ENCODE measurements around the gene TUFT1.

The TUFT1 gene

GRCh38 chr1:151581921-151582320 lies 41.8 kb downstream of the TUFT1 start:
- no peak for TF ChIP-seq CTCF (IDR thresholded peaks at IDR 0.05; ENCODE audit: control insufficient read depth, extremely low read depth, insufficient read depth)
- DNase-seq (ENCODE audit: low read depth) = no peak
- H3K4me3 ChIP-seq (ENCODE audit: low read depth, low read length) = no peak overlapping the region

GRCh38 chr1:151583796-151584195 lies 43.7 kb downstream of the TUFT1 start:
- TF ChIP-seq CTCF (IDR thresholded peaks at IDR 0.05; ENCODE audit: control insufficient read depth, extremely low read depth, insufficient read depth) = no peak
- H3K4me3 ChIP-seq (ENCODE audit: low read depth, low read length) = no peak overlapping the region
- DNase-seq (ENCODE audit: low read depth) = no peak

GRCh38 chr1:151584278-151584677 lies 44.2 kb downstream of the TUFT1 start:
- DNase-seq (ENCODE audit: low read depth) = no peak
- TF ChIP-seq CTCF (IDR thresholded peaks at IDR 0.05; ENCODE audit: control insufficient read depth, extremely low read depth, insufficient read depth) = no peak

GRCh38 chr1:151584780-151585179 lies 44.7 kb downstream of the TUFT1 start:
- DNase-seq (ENCODE audit: low read depth) = no peak
- H3K4me3 ChIP-seq (ENCODE audit: low read depth, low read length) = no peak overlapping the region
- no peak for TF ChIP-seq CTCF (IDR thresholded peaks at IDR 0.05; ENCODE audit: control insufficient read depth, extremely low read depth, insufficient read depth)

More at GRCh38 chr1:151584278-151584677, 44.2 kb downstream of the TUFT1 start:
- H3K4me3 ChIP-seq (ENCODE audit: low read depth, low read length) = no peak overlapping the region

GRCh38 chr1:151585622-151586021 lies 45.5 kb downstream of the TUFT1 start:
- no peak for TF ChIP-seq CTCF (IDR thresholded peaks at IDR 0.05; ENCODE audit: control insufficient read depth, extremely low read depth, insufficient read depth)
- DNase-seq (ENCODE audit: low read depth) = no peak
- no peak overlapping the region for H3K4me3 ChIP-seq (ENCODE audit: low read depth, low read length)

- no peak overlapping the region for H3K4me3 ChIP-seq (ENCODE audit: low read depth, low read length)
- no peak for DNase-seq (ENCODE audit: low read depth)
- TF ChIP-seq CTCF (IDR thresholded peaks at IDR 0.05; ENCODE audit: control insufficient read depth, extremely low read depth, insufficient read depth) = no peak
Observed at GRCh38 chr1:151590961-151591360, 50.9 kb downstream of the TUFT1 start.

GRCh38 chr1:151593730-151594129 lies 53.6 kb downstream of the TUFT1 start:
- no peak for TF ChIP-seq CTCF (IDR thresholded peaks at IDR 0.05; ENCODE audit: control insufficient read depth, extremely low read depth, insufficient read depth)
- H3K4me3 ChIP-seq (ENCODE audit: low read depth, low read length) = no peak overlapping the region
- no peak for DNase-seq (ENCODE audit: low read depth)
